Activated CD4-positive, alpha-beta T cell treated with anti-CD3 and anti-CD28 coated beads for 36 hours (primary cell): ENCODE results near the gene B3GNT4. TPM values are rescaled to one million over a fixed set of nuclear protein-coding genes. Genes with fewer than 3 reads are reported as not detected.

Experiments
- ATAC-seq: fragments of 200-7000 bp; cut with Tn5 transposase; one replicate; pipeline ENCODE4 v1.10.0; 2021; ENCODE audit warnings: mild to moderate bottlenecking, moderate library complexity
- CTCF ChIA-PET: fragments of 350-600 bp; sonication (Branson Sonifier 250); formaldehyde crosslinking; loops from one replicate; lab custom pipeline; 2021; ENCODE audit warnings: antibody characterized with exemption; lab: Charles Lee
- POLR2A ChIA-PET: fragments of 350-600 bp; sonication (Branson Sonifier 250); formaldehyde crosslinking; loops from one replicate; lab custom pipeline; 2021; ENCODE audit warnings: antibody characterized with exemption, inconsistent platforms; lab: Charles Lee
- DNase-seq: peaks from one replicate; pipeline ENCODE4 v3.0.0-alpha.2; 2020
- H3K27ac Mint-ChIP-seq: one replicate; pipeline ENCODE4 v1.8.0; 2021; ENCODE audit warnings: mixed read lengths
- H3K27me3 Mint-ChIP-seq: one replicate; pipeline ENCODE4 v1.8.0; 2021; ENCODE audit warnings: mixed read lengths
- H3K36me3 Mint-ChIP-seq: one replicate; pipeline ENCODE4 v1.8.0; 2021; ENCODE audit warnings: low read depth, mixed read lengths
- H3K4me1 Mint-ChIP-seq: one replicate; pipeline ENCODE4 v1.8.0; 2021; ENCODE audit warnings: mixed read lengths
- H3K4me3 Mint-ChIP-seq: one replicate; pipeline ENCODE4 v1.8.0; 2021; ENCODE audit warnings: mild to moderate bottlenecking, moderate library complexity, mixed read lengths
- H3K9me3 Mint-ChIP-seq: one replicate; pipeline ENCODE4 v1.8.0; 2021; ENCODE audit warnings: low read depth, mixed read lengths
- intact Hi-C, 2 experiments: fragments of 100-400 bp; cut with DNase I in 1 of 2; cut with micrococcal nuclease in 1 of 2; formaldehyde crosslinking; loops; one replicate each; pipeline versions ENCODE4 v1.14.2 to v1.15.1; 2022 to 2024; cut with DNase I, micrococcal nuclease
- total RNA-seq, 2 experiments: library from RNA; stranded (reverse); gene quantifications; one replicate each; pipeline ENCODE4 v1.2.3, GENCODE V29; 2021

The B3GNT4 gene
- total RNA-seq, 2 experiments from 2014 or later, result 2.0 to 2.6 TPM

DNA sequence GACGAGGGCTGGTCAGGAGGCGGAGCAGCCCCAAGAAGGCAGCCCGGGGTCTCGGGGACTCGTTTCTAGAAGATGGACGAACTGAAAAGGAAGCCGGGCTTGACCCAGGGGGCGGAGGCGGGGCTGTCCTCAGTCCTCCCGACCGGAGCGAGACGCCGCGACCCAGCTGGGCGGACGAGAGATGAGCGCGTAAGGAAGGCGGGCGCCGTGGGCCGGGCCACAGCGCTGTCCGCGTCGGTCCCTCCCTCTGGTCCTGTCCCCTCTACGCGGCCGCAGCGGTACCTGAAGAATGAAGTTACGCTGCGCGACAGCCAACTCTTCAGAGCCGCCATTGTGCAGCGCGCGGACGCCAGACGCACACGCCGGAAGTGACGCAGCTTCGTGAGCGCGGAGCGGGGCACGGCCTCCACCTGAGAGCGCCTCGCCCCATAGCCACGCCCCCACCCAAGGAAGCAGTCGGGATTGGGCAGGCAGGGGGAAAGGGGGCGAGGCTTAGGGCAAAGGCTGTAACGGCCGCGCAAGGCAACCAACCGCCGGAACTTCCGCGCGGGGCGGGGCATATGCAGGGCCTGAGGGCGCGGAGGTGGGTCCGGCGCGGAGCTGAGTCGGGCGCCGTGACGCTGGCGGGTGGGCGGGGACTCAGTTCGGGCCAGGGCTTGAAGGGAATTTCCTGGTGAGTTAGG, 22.3 kb downstream of the B3GNT4 start, which contains the start of gene DIABLO:
TSS of gene DIABLO (minus strand) at position 370 of the 683 bp plus-strand sequence. CDS start at position 332, 38 bp downstream.
- ChIA-PET CTCF (interaction anchor here (0.5 to 1.4 kb wide), 12 partner anchors 9 to 1789 kb away, joined by 3 to 4 read pairs (median 3); partner anchors contain the start of gene IL31), POLR2A (interaction anchor here (0.6 to 1.2 kb wide), 7 partner anchors 19 to 1781 kb away, joined by 3 to 7 read pairs (median 4); partner anchors contain the start of genes B3GNT4, KNTC1 and RSRC2)
- Mint-ChIP-seq H3K27ac (peak within 1 kb of the TSS; percentile 93), H3K27me3 (no peaks in the 10 kb centered on the region), H3K4me3 (peak within 1 kb of the TSS; percentile 92), H3K4me1 (peaks cover 30% of the 10 kb centered on the region), H3K9me3 (no peaks in the 10 kb centered on the region), H3K36me3 (peaks cover 25% of the 10 kb centered on the region)
- DNase-seq (peak; percentile 100), ATAC-seq (peak; percentile 98)
- intact Hi-C loops, result loop anchor here (1.0 to 5.0 kb wide), 16 partner anchors 19 to 1099 kb away; partner anchors contain the start of genes KNTC1 (in 2 of the 2), VPS33A (in 2 of the 2), ABCB9 (in 1 of the 2) and B3GNT4 (in 1 of the 2)

DNA sequence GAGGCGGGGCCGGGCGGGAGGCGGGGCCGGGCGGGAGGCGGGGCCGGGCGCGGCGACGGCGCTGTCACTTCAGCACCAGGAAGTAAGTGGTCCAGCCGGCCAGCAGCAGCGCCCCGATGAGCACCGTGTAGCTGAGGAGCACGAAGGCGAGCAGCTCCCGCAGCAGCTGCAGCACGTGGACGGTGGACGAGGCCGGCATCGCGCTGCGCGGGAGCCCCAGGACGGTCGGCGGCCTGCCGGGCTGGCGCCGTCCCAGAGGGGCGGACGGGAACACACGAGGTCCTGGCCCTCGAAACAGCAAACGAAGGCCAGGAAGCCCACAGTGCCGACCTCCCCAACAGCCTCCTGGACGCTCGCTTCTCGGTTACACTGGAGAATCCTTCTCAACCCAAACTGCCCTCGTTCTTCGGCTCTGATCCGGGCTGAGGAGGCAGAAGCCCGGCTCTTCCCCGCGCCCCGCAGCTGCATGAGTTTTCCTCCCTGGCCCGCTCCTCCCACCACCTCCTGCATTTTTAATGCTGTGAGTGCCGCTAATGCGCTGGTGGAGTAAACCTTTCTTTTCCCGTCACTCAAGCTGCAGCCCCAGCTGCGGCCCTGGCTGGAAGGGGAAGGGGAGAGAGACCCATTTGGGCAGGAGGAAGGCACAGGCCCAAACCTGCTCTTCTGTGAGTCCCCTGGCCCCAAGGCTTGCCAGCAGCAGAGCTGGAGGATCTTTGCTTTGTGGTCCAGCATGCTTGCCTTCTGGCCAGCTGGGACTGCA, 23.0 kb downstream of the B3GNT4 start:
- Mint-ChIP-seq H3K27ac (peak overlapping the region; percentile 25), H3K4me1 (peaks cover 26% of the 10 kb centered on the region), H3K27me3 (no peaks in the 10 kb centered on the region), H3K4me3 (peak overlapping the region; percentile 92), H3K9me3 (no peaks in the 10 kb centered on the region), H3K36me3 (peaks cover 26% of the 10 kb centered on the region)
- ChIA-PET POLR2A (interaction anchor here (0.6 to 1.2 kb wide), 5 partner anchors 18 to 987 kb away, joined by 3 to 7 read pairs (median 3); partner anchors contain the start of gene B3GNT4), CTCF (interaction anchor here (0.6 to 1.4 kb wide), 9 partner anchors 10 to 1790 kb away, joined by 3 to 5 read pairs (median 3); partner anchors contain the start of gene IL31)
- DNase-seq (no peak), ATAC-seq (no peak)
- intact Hi-C loops, result loop anchor here (1.0 to 5.0 kb wide), 16 partner anchors 18 to 1099 kb away; partner anchors contain the start of genes KNTC1 (in 2 of the 2), VPS33A (in 2 of the 2), ABCB9 (in 1 of the 2) and B3GNT4 (in 1 of the 2)

DNA sequence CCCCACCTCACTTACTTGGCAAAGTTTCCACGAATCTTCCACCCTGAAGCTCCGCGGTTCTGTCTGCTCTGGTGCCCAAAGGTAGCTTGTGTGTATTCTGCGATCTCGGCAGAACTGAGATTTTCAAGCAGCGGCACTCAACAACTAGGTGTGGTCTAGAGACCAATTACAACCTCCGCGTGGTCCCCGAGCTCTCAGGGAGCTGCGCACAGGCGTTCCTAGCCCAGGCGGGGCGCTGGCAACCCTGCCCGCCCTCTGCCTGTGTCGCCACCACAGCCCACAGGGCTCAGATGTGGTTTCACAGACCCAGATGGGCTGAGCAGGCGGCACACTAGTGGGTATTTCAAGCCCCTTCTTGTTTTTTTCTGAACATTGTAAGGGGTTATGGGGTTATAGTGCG, 23.8 kb downstream of the B3GNT4 start:
- Mint-ChIP-seq H3K4me1 (peaks cover 23% of the 10 kb centered on the region), H3K9me3 (no peaks in the 10 kb centered on the region), H3K27ac (no peak overlapping the region), H3K36me3 (peaks cover 27% of the 10 kb centered on the region), H3K27me3 (no peaks in the 10 kb centered on the region), H3K4me3 (peak overlapping the region; percentile 92)
- ChIA-PET POLR2A (interaction anchor here (0.7 kb wide), 1 partner anchor 988 kb away, joined by 3 read pairs; no protein-coding TSS in a partner anchor), CTCF (interaction anchor here (0.6 to 1.2 kb wide), 3 partner anchors 36 to 244 kb away, joined by 3 to 5 read pairs (median 4); no protein-coding TSS in a partner anchor)
- no peak for DNase-seq
- ATAC-seq, result no peak
- intact Hi-C loops, result loop anchor here (2.0 to 5.0 kb wide), 5 partner anchors 17 to 1100 kb away; partner anchors contain the start of genes HIP1R (in 1 of the 2) and TMEM120B (in 1 of the 2)

DNA sequence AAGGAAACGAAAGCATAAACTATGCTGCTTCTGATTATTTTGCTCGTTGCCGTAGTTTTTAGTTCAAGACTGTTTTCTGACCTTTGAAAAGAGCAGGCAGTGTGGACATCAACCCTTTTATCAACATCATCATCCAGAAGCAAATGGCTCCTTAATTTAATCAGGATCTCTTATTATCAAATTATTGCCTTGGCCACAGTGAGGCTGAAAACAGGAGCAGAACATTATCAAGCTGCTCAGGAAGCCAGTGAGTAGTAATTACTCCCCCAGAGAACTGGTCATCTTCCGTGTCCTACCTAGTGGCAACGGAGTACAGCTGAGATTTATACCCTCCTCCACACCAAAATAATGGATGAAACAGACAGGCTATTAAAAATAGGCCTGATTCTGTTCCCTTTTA, 24.6 kb downstream of the B3GNT4 start:
- ATAC-seq, result no peak
- ChIA-PET POLR2A (no interaction called here), CTCF (no interaction called here)
- intact Hi-C loops, result loop anchor here (5.0 kb wide), 3 partner anchors 516 to 1101 kb away; partner anchors contain the start of genes HIP1R (in 1 of the 2) and TMEM120B (in 1 of the 2)
- DNase-seq, result no peak
- Mint-ChIP-seq H3K27me3 (no peaks in the 10 kb centered on the region), H3K4me1 (peaks cover 21% of the 10 kb centered on the region), H3K36me3 (peaks cover 24% of the 10 kb centered on the region), H3K4me3 (no peak overlapping the region), H3K9me3 (no peaks in the 10 kb centered on the region), H3K27ac (no peak overlapping the region)

DNA sequence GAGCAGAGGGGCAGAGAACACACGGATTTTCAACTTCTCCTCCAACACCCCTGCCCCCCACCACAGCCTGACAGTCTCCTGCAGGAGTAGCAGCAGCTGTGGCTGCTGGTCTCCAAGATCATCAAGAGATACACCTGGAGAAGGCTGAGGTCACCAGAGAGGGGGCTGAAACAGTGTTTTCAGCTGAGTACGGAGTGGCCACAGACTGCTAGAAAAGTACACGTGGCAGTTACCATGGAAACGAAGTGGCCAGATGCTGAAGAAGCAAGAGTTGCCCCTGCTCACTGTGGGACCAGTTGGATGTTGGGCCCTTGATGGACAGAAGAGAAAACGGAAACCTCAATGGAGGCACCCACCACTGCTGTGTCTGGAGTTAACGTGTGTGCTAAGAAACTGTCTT, 27.3 kb downstream of the B3GNT4 start:
- Mint-ChIP-seq H3K36me3 (peaks cover 22% of the 10 kb centered on the region), H3K4me1 (peaks cover 7% of the 10 kb centered on the region), H3K9me3 (no peaks in the 10 kb centered on the region), H3K27ac (no peak overlapping the region), H3K4me3 (no peak overlapping the region), H3K27me3 (no peaks in the 10 kb centered on the region)
- ChIA-PET POLR2A (no interaction called here), CTCF (no interaction called here)
- ATAC-seq, result no peak
- no peak for DNase-seq
- intact Hi-C loops, result no loop called here

DNA sequence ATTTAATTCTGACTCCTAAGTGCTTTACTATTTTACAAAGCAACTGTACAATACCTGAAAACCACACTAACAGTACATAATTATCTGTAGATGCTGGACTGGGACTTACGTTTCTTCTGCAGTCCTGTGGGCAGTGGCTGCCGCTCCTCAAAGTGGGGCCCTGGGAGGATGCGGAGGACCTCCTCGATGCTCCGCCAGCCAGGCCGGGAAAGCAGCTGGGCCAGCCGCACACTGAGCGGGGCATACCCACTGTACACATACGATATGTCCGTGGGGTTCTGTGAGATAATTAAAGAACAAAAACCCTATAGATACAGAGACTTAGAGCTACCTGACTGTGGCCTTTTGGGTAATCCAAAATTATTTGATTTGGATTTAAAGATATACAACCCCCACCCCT, 29.2 kb downstream of the B3GNT4 start:
- ChIA-PET CTCF (interaction anchor here (0.8 to 1.4 kb wide), 4 partner anchors 11 to 109 kb away, joined by 3 to 4 read pairs (median 3); no protein-coding TSS in a partner anchor), POLR2A (interaction anchor here (0.6 kb wide), 1 partner anchor 9 kb away, joined by 3 read pairs; no protein-coding TSS in a partner anchor)
- no peaks in the 10 kb centered on the region for H3K4me1 Mint-ChIP-seq
- no peak overlapping the region for H3K27ac Mint-ChIP-seq
- H3K4me3 Mint-ChIP-seq, result no peak overlapping the region
- intact Hi-C loops, result no loop called here
- H3K9me3 Mint-ChIP-seq, result no peaks in the 10 kb centered on the region
- peaks cover 27% of the 10 kb centered on the region for H3K36me3 Mint-ChIP-seq
- no peak for ATAC-seq
- DNase-seq, result no peak
- H3K27me3 Mint-ChIP-seq, result no peaks in the 10 kb centered on the region

GRCh38 chr12:122235741-122236140, 32.2 kb downstream of the B3GNT4 start:
- Mint-ChIP-seq H3K27me3 (no peaks in the 10 kb centered on the region), H3K36me3 (peaks cover 35% of the 10 kb centered on the region), H3K4me1 (peaks cover 2% of the 10 kb centered on the region), H3K9me3 (no peaks in the 10 kb centered on the region), H3K27ac (no peak overlapping the region), H3K4me3 (no peak overlapping the region)
- ChIA-PET CTCF (interaction anchor here (0.7 kb wide), 1 partner anchor 19 kb away, joined by 3 read pairs; no protein-coding TSS in a partner anchor), POLR2A (no interaction called here)
- intact Hi-C loops, result no loop called here
- ATAC-seq (no peak), DNase-seq (no peak)

GRCh38 chr12:122238861-122239260, 35.4 kb downstream of the B3GNT4 start:
- H3K4me1 Mint-ChIP-seq, result peaks cover 7% of the 10 kb centered on the region
- H3K4me3 Mint-ChIP-seq, result no peak overlapping the region
- POLR2A ChIA-PET, result interaction anchor here (0.6 kb wide), 1 partner anchor 85 kb away, joined by 4 read pairs; no protein-coding TSS in a partner anchor
- intact Hi-C loops, result no loop called here
- CTCF ChIA-PET, result interaction anchor here (0.6 kb wide), 1 partner anchor 123 kb away, joined by 3 read pairs; no protein-coding TSS in a partner anchor
- H3K27me3 Mint-ChIP-seq, result no peaks in the 10 kb centered on the region
- H3K27ac Mint-ChIP-seq, result no peak overlapping the region
- ATAC-seq (no peak), DNase-seq (no peak)
- no peaks in the 10 kb centered on the region for H3K9me3 Mint-ChIP-seq
- peaks cover 32% of the 10 kb centered on the region for H3K36me3 Mint-ChIP-seq

GRCh38 chr12:122243965-122244364, 40.5 kb downstream of the B3GNT4 start:
- no peaks in the 10 kb centered on the region for H3K27me3 Mint-ChIP-seq
- no peaks in the 10 kb centered on the region for H3K9me3 Mint-ChIP-seq
- POLR2A ChIA-PET, result interaction anchor here (1.0 to 1.1 kb wide), 2 partner anchors 18 to 23 kb away, joined by 6 to 7 read pairs; partner anchors contain the start of gene DIABLO
- DNase-seq, result no peak
- CTCF ChIA-PET, result interaction anchor here (0.9 to 1.6 kb wide), 4 partner anchors 11 to 38 kb away, joined by 3 to 6 read pairs (median 4); partner anchors contain the start of gene VPS33A
- peak; percentile 16 for ATAC-seq
- peaks cover 28% of the 10 kb centered on the region for H3K4me1 Mint-ChIP-seq
- H3K27ac Mint-ChIP-seq, result peak overlapping the region; percentile 92
- intact Hi-C loops, result loop anchor here in 1 of 2 experiments (2.0 kb wide), 1 partner anchor 17 kb away; the partner anchor contains the start of gene DIABLO
- H3K36me3 Mint-ChIP-seq, result peaks cover 29% of the 10 kb centered on the region
- peak overlapping the region; percentile 64 for H3K4me3 Mint-ChIP-seq
